Effector memory CD4-positive, alpha-beta T cell (primary cell): ENCODE results near the gene DIAPH2.

Experiments used
- DNase-seq, 3 donors: peaks; one replicate each; pipeline ENCODE4 v3.0.0-alpha.2; 2020
- H3K27ac ChIP-seq: 2 replicates; pipeline ENCODE4 v1.7.0; 2013; ENCODE audit warnings: mild to moderate bottlenecking, low read length, moderate library complexity; ENCODE audit not compliant: insufficient read depth, poor library complexity, severe bottlenecking
- H3K27me3 ChIP-seq: replicated peaks from 2 replicates; pipeline ENCODE4 v1.7.0; 2013; ENCODE audit warnings: mild to moderate bottlenecking, low read length; ENCODE audit not compliant: insufficient read depth, control insufficient read depth, poor library complexity, severe bottlenecking
- H3K36me3 ChIP-seq: 2 replicates; pipeline ENCODE4 v1.7.0; 2013; ENCODE audit warnings: mild to moderate bottlenecking, low read length, moderate library complexity; ENCODE audit not compliant: control insufficient read depth, insufficient read depth
- H3K4me1 ChIP-seq: 2 replicates; pipeline ENCODE4 v1.7.0; 2013; ENCODE audit warnings: low read length, mild to moderate bottlenecking; ENCODE audit not compliant: control insufficient read depth, insufficient read depth, poor library complexity, severe bottlenecking
- H3K4me3 ChIP-seq: 2 replicates; pipeline ENCODE4 v1.7.0; 2013; ENCODE audit warnings: low read length, low read depth, mild to moderate bottlenecking; ENCODE audit not compliant: insufficient read depth, poor library complexity, severe bottlenecking
- H3K9me3 ChIP-seq: 2 replicates; pipeline ENCODE4 v1.7.0; 2013; ENCODE audit warnings: mild to moderate bottlenecking, low read length, moderate library complexity; ENCODE audit not compliant: control insufficient read depth

The DIAPH2 gene

DNA sequence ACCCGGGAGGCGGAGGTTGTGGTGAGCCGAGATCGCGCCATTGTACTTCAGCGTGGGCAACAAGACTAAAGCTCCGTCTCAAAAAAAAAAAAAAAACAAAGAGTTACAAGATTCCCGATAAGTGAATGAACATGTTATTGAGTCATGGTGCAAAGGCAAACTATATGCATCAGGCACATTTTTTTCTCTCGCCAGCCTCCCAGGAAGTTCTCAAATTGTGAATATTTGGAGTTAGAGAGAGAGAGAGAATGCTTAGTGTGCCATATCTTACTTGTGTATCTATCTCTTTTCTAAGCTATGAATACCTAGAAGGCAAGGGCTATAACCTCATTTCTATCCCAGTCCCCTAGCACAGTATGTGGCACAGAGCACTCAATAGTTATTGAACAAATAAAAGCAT is 599.9 kb downstream of the DIAPH2 start:
- Histone ChIP-seq H3K27ac (no peak overlapping the region), H3K4me3 (no peak overlapping the region), H3K9me3 (no peaks in the 10 kb centered on the region), H3K36me3 (no peaks in the 10 kb centered on the region), H3K27me3 (no peaks in the 10 kb centered on the region), H3K4me1 (no peaks in the 10 kb centered on the region)
- DNase-seq = no peak

DNA sequence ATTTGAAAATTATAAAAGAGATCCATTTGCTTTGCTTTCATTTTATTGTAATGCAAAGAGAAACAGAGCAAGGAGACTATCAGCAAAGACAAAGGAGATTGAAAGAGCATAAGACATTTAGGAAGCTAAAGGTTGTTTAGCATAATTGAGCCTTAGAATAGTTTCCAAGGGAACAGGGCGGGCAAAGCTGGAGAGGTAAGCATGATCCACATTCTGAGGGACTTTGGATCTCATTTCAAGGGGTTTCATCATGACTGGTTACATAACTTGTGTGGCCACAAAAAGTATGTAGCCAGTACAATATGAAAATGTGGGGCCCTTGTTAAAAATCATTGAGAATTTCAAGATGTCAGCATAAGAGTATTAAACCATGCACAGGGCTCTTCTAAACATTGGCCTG is 605.6 kb downstream of the DIAPH2 start:
- Histone ChIP-seq H3K27me3 (no peaks in the 10 kb centered on the region), H3K4me1 (no peaks in the 10 kb centered on the region), H3K36me3 (no peaks in the 10 kb centered on the region), H3K9me3 (no peaks in the 10 kb centered on the region), H3K27ac (no peak overlapping the region), H3K4me3 (no peak overlapping the region)
- no peak for DNase-seq

DNA sequence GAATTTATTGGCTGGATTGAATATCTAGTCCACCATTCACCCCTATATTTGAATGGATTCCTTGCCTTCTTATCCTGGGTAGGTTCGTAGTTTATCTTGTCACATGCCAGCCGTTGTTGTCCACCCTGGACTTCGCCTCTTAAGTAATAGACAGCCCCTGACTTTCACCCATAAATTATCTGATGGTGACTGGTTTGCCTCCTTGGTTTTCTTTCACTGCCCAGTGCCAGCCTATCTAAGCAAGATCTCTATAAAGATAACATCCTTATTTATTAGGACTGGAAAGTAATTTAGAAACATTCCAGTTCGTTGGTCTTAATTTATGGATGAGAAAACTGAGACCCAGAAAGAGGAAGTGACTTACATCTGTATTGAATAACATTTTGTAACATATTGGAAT is 609.4 kb downstream of the DIAPH2 start:
- no peaks in the 10 kb centered on the region for H3K9me3 ChIP-seq
- no peak overlapping the region for H3K27ac ChIP-seq
- H3K36me3 ChIP-seq = no peaks in the 10 kb centered on the region
- no peaks in the 10 kb centered on the region for H3K4me1 ChIP-seq
- DNase-seq = no peak
- H3K4me3 ChIP-seq = no peak overlapping the region
- no peaks in the 10 kb centered on the region for H3K27me3 ChIP-seq

- H3K4me1 ChIP-seq = no peaks in the 10 kb centered on the region
- H3K4me3 ChIP-seq = no peak overlapping the region
- H3K9me3 ChIP-seq = no peaks in the 10 kb centered on the region
- no peaks in the 10 kb centered on the region for H3K27me3 ChIP-seq
- no peak overlapping the region for H3K27ac ChIP-seq
- DNase-seq = no peak
- no peaks in the 10 kb centered on the region for H3K36me3 ChIP-seq
Observed at GRCh38 chrX:97295954-97296353, 611.3 kb downstream of the DIAPH2 start.

- Histone ChIP-seq H3K27me3 (no peaks in the 10 kb centered on the region), H3K4me3 (no peak overlapping the region), H3K27ac (no peak overlapping the region), H3K36me3 (no peaks in the 10 kb centered on the region), H3K9me3 (no peaks in the 10 kb centered on the region), H3K4me1 (no peaks in the 10 kb centered on the region)
- no peak for DNase-seq
Observed at GRCh38 chrX:97306771-97307470, 622.3 kb downstream of the DIAPH2 start.

- Histone ChIP-seq H3K9me3 (no peaks in the 10 kb centered on the region), H3K27me3 (no peaks in the 10 kb centered on the region), H3K4me1 (no peaks in the 10 kb centered on the region), H3K36me3 (no peaks in the 10 kb centered on the region), H3K4me3 (no peak overlapping the region), H3K27ac (no peak overlapping the region)
- DNase-seq = no peak
Observed at GRCh38 chrX:97308171-97308570, 623.5 kb downstream of the DIAPH2 start.

DNA sequence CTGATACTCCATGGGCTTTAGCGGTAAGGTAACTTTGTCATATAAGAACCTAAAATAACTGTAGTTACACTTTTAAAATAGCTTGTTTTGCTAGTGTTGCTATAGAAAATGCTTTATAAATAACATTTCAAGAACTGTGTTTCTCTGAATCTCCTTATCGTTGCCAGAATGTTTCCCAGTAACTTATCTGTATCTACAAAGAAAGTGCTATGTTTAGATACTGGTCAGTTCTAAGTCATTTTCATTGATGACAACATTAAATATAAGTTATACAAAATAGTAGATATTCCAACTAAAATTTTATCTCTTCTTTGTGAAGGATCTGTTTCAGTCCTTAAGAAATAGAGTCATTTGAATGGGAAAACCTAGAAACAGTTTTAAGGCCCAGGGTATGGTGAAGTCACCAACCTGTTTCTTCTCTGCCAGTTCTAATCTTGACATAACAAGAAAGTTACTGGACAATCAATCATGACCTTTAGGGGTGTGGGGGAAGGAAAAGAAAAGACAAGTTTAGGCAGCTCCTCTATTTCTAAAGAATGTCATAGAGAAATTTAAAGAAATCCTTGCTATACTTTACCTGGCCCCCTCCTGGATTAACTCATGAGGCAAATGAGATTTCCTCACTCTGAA is 625.0 kb downstream of the DIAPH2 start:
- no peak for DNase-seq
- no peaks in the 10 kb centered on the region for H3K4me1 ChIP-seq
- no peak overlapping the region for H3K27ac ChIP-seq
- no peaks in the 10 kb centered on the region for H3K27me3 ChIP-seq
- no peaks in the 10 kb centered on the region for H3K9me3 ChIP-seq
- no peak overlapping the region for H3K4me3 ChIP-seq
- no peaks in the 10 kb centered on the region for H3K36me3 ChIP-seq

- DNase-seq = no peak
Observed at GRCh38 chrX:97310373-97310772, 625.7 kb downstream of the DIAPH2 start.

GRCh38 chrX:97311066-97311778 is 626.6 kb downstream of the DIAPH2 start:
- no peaks in the 10 kb centered on the region for H3K27me3 ChIP-seq
- no peaks in the 10 kb centered on the region for H3K4me1 ChIP-seq
- H3K4me3 ChIP-seq = no peak overlapping the region
- DNase-seq = no peak
- no peaks in the 10 kb centered on the region for H3K36me3 ChIP-seq
- no peaks in the 10 kb centered on the region for H3K9me3 ChIP-seq
- no peak overlapping the region for H3K27ac ChIP-seq

More at GRCh38 chrX:97310373-97310772, 625.7 kb downstream of the DIAPH2 start:
- H3K4me3 ChIP-seq = no peak overlapping the region
- no peaks in the 10 kb centered on the region for H3K9me3 ChIP-seq
- no peaks in the 10 kb centered on the region for H3K4me1 ChIP-seq
- no peak overlapping the region for H3K27ac ChIP-seq
- H3K36me3 ChIP-seq = no peaks in the 10 kb centered on the region
- H3K27me3 ChIP-seq = no peaks in the 10 kb centered on the region

DNA sequence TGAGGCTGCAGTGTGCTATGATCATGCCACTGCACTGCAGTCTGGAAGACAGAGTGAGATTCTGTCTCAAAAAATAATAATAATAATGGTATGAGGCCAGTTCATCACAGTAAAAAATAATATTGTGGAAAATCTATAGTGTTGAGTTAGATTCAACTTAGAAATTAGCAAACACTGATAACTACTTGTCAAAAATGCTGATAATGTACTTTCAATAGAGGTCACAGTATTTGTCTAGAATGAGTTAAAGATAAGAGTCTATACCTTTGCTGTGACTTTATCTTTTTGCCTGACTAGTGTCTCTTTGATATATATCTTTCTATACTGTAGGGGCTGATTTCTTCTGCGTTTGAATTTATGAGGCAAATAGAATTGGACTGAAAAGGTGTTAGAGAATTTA is 629.7 kb downstream of the DIAPH2 start:
- H3K27me3 ChIP-seq = no peaks in the 10 kb centered on the region
- no peak for DNase-seq
- no peaks in the 10 kb centered on the region for H3K36me3 ChIP-seq
- no peak overlapping the region for H3K27ac ChIP-seq
- no peaks in the 10 kb centered on the region for H3K4me1 ChIP-seq
- no peaks in the 10 kb centered on the region for H3K9me3 ChIP-seq
- H3K4me3 ChIP-seq = no peak overlapping the region
